ENCODE measurements around the gene OBI1. TPM values are rescaled to one million over a fixed set of nuclear protein-coding genes. Genes with fewer than 3 reads are reported as not detected.

Gene OBI1
- total RNA-seq, 4 donors from 2014 or later: 8.4 to 16.1 (median 12.3) TPM

GRCh38 chr13:78680576-78681350 lies 21.8 kb upstream of the OBI1 start:
- WGBS, 2 donors: 42 to 49% methylated on average over 6 of the region's 6 CpGs
- DNase-seq (ENCODE audit: low spot score in 2 of 2): no peak

DNA sequence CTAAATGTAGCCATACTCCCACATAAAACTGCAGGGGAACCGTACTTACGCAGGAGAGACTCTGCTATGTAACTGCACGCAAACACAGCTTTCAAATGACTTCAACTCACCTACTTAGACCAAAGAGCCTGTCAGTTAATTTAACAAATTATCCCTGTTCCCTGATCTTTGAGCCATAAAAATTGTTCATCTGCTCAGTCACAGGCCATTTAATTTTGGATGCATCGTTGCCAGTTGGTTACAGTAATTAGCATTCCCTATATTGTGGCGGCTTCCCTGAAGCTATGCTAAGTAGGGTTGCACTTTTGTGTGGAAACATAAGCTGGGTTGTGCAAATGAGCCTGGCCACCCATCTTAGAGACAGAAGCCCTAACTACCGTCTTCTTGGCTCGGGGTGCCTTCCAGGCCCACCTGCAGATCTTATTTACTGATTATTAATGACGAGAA lies 21.2 kb upstream of the OBI1 start:
- H3K27me3 ChIP-seq: no peaks in the 10 kb centered on the region
- no peaks in the 10 kb centered on the region for H3K4me1 ChIP-seq
- 75 to 82% methylated on average over 8 of the region's 8 CpGs for WGBS, 2 donors
- H3K9me3 ChIP-seq: peaks cover 0 to 8% (median 0%) of the 10 kb centered on the region in 4 donors
- H3K4me3 ChIP-seq: no peak overlapping the region
- no peaks in the 10 kb centered on the region for H3K36me3 ChIP-seq
- TF ChIP-seq, protein P1, sequence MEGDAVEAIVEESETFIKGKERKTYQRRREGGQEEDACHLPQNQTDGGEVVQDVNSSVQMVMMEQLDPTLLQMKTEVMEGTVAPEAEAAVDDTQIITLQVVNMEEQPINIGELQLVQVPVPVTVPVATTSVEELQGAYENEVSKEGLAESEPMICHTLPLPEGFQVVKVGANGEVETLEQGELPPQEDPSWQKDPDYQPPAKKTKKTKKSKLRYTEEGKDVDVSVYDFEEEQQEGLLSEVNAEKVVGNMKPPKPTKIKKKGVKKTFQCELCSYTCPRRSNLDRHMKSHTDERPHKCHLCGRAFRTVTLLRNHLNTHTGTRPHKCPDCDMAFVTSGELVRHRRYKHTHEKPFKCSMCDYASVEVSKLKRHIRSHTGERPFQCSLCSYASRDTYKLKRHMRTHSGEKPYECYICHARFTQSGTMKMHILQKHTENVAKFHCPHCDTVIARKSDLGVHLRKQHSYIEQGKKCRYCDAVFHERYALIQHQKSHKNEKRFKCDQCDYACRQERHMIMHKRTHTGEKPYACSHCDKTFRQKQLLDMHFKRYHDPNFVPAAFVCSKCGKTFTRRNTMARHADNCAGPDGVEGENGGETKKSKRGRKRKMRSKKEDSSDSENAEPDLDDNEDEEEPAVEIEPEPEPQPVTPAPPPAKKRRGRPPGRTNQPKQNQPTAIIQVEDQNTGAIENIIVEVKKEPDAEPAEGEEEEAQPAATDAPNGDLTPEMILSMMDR (IDR thresholded peaks at IDR 0.05): no peak
- TF ChIP-seq POLR2A (IDR thresholded peaks at IDR 0.05) (no peak), EP300 (IDR thresholded peaks at IDR 0.05) (no peak)
- H3K27ac ChIP-seq: no peak overlapping the region
- no peak for DNase-seq (ENCODE audit: low spot score in 2 of 2)

More at GRCh38 chr13:78680576-78681350, 21.8 kb upstream of the OBI1 start:
- H3K36me3 ChIP-seq: no peaks in the 10 kb centered on the region
- peaks cover 0 to 8% (median 0%) of the 10 kb centered on the region in 4 donors for H3K9me3 ChIP-seq
- H3K27ac ChIP-seq: no peak overlapping the region
- TF ChIP-seq POLR2A (IDR thresholded peaks at IDR 0.05): no peak
- no peak for TF ChIP-seq EP300 (IDR thresholded peaks at IDR 0.05)
- TF ChIP-seq, protein P1 (IDR thresholded peaks at IDR 0.05): no peak
- no peaks in the 10 kb centered on the region for H3K27me3 ChIP-seq
- no peak overlapping the region for H3K4me3 ChIP-seq
- H3K4me1 ChIP-seq: no peaks in the 10 kb centered on the region

- H3K27me3 ChIP-seq: no peaks in the 10 kb centered on the region
- H3K4me1 ChIP-seq: no peaks in the 10 kb centered on the region
- no peak for TF ChIP-seq POLR2A (IDR thresholded peaks at IDR 0.05)
- TF ChIP-seq EP300 (IDR thresholded peaks at IDR 0.05): no peak
- TF ChIP-seq, protein P1 (IDR thresholded peaks at IDR 0.05): no peak
- DNase-seq (ENCODE audit: low spot score in 2 of 2): no peak
- no peak overlapping the region for H3K27ac ChIP-seq
- H3K4me3 ChIP-seq: no peak overlapping the region
- H3K36me3 ChIP-seq: no peaks in the 10 kb centered on the region
- H3K9me3 ChIP-seq: peaks cover 0 to 8% (median 0%) of the 10 kb centered on the region in 4 donors
- 25 to 27% methylated on average over 1 of the region's 1 CpG for WGBS, 2 donors
Measured at GRCh38 chr13:78679329-78679728, 20.4 kb upstream of the OBI1 start.

DNA sequence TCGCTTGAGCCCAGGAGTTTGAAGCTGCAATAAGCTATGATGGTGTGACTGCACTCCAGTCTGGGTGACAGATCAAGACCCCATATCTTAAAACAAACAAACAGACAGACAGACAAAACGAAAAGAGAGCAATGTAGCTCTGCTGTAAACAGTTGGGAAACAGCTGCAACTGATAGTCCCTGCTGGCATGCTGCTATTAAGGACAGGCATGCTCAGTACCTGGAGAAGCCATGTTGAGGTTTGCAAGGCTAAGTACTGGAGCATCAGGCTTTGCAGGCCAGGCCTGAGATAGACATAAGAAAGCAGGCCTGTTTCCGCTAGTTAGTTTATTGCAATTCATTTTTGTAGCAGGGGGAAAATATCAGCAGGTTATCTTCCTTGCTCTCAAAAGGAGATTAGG lies 16.2 kb upstream of the OBI1 start:
- no peak for DNase-seq (ENCODE audit: low spot score in 2 of 2)
- WGBS, 2 donors: 63 to 74% methylated on average over 3 of the region's 3 CpGs
- Histone ChIP-seq H3K4me3 (no peak overlapping the region), H3K4me1 (no peaks in the 10 kb centered on the region), H3K27ac (no peak overlapping the region), H3K27me3 (no peaks in the 10 kb centered on the region), H3K9me3 (no peaks in the 10 kb centered on the region), H3K36me3 (no peaks in the 10 kb centered on the region)
- TF ChIP-seq EP300 (IDR thresholded peaks at IDR 0.05) (no peak), POLR2A (IDR thresholded peaks at IDR 0.05) (no peak)
- TF ChIP-seq, protein P1 (IDR thresholded peaks at IDR 0.05): no peak

DNA sequence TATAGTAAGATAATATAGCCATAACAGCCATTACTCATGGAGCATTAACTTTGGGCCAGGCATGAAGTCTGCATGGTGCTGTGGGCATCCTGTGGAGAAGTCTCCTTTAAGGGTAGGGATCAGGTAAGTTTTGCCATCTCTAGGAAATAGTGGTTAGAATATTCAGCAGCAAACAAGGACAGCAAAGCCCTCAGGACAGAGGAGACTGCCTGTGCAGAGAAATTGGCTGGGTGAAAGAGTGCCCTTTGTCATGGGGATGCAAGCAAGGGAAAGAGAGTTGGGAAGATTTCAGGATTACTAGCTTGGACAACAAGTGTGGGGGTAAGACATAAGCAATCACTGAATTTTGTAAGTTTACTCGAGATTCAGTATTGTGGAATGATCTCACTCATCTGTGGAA lies 15.7 kb upstream of the OBI1 start:
- DNase-seq (ENCODE audit: low spot score in 2 of 2): no peak
- Histone ChIP-seq H3K27ac (no peak overlapping the region), H3K36me3 (no peaks in the 10 kb centered on the region), H3K4me3 (no peak overlapping the region), H3K9me3 (no peaks in the 10 kb centered on the region), H3K4me1 (no peaks in the 10 kb centered on the region), H3K27me3 (no peaks in the 10 kb centered on the region)
- TF ChIP-seq, protein P1 (IDR thresholded peaks at IDR 0.05): no peak
- no peak for TF ChIP-seq EP300 (IDR thresholded peaks at IDR 0.05)
- TF ChIP-seq POLR2A (IDR thresholded peaks at IDR 0.05): no peak
- 67 to 79% methylated on average over 1 of the region's 1 CpG for WGBS, 2 donors
